Measurements from ENCODE around the gene BCL10. TPM values are rescaled to one million over a fixed set of nuclear protein-coding genes. Genes with fewer than 3 reads are reported as not detected.
A peak's percentile ranks its signal among the peaks of the same experiment; 100 is the strongest.

BCL10 gene
- total and polyA plus RNA-seq, 2 of the 8 experiments (the other 6 are each of a cell fraction or from before 2014, with no cell fraction given) = 7.4 to 29.6 TPM

DNA sequence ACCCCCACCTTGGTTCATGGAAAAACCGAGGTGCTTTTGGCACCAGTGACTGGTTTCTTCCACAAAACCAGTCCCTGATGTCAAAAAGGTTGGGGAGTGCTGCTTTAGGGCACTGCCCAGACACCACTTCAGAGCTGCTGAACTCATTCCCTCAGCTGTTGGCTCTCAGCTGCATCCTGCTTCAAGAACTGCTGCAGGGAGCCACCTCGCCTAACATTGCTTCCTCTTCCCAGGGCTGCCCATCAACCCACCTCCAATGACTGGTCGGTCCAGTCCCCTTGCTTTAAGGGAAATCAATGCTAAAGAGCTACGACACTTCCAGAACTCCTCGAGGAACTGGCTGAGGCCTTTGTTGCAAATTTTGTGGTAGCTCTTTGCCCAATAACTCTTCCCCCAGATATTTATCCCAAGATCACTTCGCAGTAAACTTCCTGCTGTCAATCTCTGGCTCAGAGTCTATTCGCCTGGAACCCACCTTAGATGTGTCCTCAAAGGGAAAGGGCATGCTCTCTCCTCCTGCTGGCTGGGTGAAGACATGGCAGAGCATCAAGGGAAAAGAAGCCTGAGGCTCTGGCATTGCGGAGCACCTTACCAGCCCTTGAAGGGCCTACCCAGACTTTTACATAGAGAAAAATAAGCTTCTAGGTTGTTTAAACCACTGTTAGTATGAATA lies 46.0 kb downstream of the BCL10 start (continued):
- TF ChIP-seq CHD7 (IDR thresholded peaks at IDR 0.05; ENCODE audit: insufficient replicate concordance, low read length) (no peak), YY1 (IDR thresholded peaks at IDR 0.05; ENCODE audit: low read depth, low read length) (0 out of 2 replicates have a peak, but pooled peaks have one; percentile 13), E2F6 (IDR thresholded peaks at IDR 0.05) (peak; percentile 53; the same call in 1 of the 2 replicates), SP4 (IDR thresholded peaks at IDR 0.05; ENCODE audit: low read length) (no peak)
- TF ChIP-seq, protein P1, sequence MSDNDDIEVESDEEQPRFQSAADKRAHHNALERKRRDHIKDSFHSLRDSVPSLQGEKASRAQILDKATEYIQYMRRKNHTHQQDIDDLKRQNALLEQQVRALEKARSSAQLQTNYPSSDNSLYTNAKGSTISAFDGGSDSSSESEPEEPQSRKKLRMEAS (IDR thresholded peaks at IDR 0.05) = peak; percentile 53; the same call in 1 of the 2 replicates
- TF ChIP-seq, protein P2, sequence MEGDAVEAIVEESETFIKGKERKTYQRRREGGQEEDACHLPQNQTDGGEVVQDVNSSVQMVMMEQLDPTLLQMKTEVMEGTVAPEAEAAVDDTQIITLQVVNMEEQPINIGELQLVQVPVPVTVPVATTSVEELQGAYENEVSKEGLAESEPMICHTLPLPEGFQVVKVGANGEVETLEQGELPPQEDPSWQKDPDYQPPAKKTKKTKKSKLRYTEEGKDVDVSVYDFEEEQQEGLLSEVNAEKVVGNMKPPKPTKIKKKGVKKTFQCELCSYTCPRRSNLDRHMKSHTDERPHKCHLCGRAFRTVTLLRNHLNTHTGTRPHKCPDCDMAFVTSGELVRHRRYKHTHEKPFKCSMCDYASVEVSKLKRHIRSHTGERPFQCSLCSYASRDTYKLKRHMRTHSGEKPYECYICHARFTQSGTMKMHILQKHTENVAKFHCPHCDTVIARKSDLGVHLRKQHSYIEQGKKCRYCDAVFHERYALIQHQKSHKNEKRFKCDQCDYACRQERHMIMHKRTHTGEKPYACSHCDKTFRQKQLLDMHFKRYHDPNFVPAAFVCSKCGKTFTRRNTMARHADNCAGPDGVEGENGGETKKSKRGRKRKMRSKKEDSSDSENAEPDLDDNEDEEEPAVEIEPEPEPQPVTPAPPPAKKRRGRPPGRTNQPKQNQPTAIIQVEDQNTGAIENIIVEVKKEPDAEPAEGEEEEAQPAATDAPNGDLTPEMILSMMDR (IDR thresholded peaks at IDR 0.05; ENCODE audit: control extremely low read depth in 1 of 3, insufficient read depth in 1 of 3, low read depth in 1 of 3, low read length in 3 of 3) = peak; percentile 45 to 61 (median 60)

Data from H1 (cell line).